Measurements from ENCODE around the gene B4GALT1. TPM values are rescaled to one million over a fixed set of nuclear protein-coding genes. Genes with fewer than 3 reads are reported as not detected.
A peak's percentile ranks its signal among the peaks of the same experiment; 100 is the strongest.

The B4GALT1 gene
- total RNA-seq, result 100 to 1,000 TPM; 106 to 115 TPM
- long read RNA-seq, full-length matches to known transcripts, result 5 of 25 reads
- long read RNA-seq, partial matches to known transcripts, result 2 of 25 reads
- long read RNA-seq, other reads (novel, unspliced or antisense), result 18 of 25 reads

DNA sequence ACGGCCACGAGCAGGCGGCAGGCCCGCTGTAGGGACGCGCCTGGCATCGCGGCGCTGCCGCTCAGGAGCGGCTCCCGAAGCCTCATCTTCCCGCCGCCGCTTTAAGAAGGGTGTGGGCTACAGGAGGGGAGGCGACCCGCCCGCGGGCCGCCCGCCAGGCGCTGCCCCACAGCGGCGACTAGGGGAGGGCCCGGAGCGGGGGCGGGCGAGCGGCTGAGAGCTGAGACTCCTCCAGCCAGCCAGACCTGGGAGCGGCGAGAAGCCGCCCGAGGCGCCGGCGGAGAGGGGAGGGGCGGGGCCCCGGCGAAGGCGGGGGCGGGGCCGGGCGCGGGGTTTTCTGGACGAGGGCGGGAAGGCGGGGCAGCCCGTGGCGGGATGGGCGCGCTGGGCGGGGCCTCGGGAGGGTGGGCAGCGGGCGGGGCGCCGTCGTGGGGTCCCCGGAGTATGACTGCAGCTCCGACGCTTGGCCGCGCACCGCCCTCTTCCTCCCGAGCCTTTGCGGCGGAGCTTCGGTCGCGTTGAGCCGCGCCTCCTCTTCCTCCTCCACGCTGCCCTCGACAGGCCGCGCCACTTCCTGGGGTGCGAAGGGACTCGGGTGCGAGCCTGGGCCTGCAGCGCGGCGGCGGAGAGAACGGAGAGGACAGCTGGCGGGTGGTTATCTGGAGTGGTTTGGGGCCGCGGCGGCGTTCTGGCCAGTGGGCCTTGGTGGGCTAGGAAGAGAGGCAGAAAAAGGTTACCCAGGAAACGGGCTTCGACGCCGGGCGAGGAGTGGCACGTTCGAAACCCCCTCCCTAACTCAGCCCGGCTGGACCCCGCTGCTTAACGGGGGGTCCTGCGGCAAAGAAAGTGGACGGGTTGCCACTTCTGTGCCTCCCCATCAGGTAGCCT lies at the start of gene B4GALT1:
B4GALT1 (minus strand) TSS at position 253 of the 888 bp plus-strand sequence; CDS start at position 86, 167 bp downstream.
- ATAC-seq, result peak; percentile 79
- DNase-seq, result peak; percentile 93 to 97
- intact Hi-C loops (cut with DNase I, micrococcal nuclease), result no loop called here

DNA sequence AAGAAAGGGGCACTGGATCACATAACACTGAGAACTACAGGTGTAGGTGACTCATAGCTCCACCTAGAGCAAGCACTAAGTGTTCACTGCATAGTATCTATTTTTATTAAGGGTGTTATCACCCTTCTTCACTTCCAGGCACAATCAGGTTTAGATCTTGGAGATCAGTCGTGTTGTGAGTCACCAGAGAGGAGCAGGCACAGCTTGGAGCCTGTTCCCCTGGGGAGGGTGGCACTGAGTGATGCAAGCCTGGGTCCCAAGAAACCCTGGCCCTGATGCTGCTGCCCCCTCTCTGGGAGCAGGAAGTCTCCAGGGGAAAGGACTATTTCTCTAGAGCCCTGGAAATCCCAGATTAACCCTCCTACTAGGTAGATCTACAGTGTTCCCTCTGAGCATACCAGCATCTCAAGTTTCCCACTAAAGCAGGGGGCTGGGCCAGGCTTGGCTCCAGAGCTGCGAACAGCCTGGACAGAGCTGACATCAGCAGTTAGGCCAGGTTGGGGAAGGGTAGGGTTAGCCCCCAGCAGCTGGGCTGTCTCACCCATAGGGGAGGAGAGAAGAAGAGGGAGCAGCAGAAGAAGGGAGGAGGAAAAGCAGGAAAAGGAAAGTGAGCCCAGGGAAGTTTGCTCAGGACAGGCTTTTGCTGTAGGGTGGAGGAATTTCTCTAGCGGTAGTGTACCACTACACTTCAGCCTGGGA lies 44.7 kb upstream of the B4GALT1 start:
- intact Hi-C loops (cut with DNase I, micrococcal nuclease), result no loop called here
- ATAC-seq (peak; percentile 87), DNase-seq (peak in 1 of 2 donors; percentile 62)

GRCh38 chr9:33210006-33210715 lies 43.0 kb upstream of the B4GALT1 start:
- DNase-seq (no peak), ATAC-seq (peak; percentile 25)
- intact Hi-C loops (cut with DNase I, micrococcal nuclease), result no loop called here

- DNase-seq (no peak), ATAC-seq (no peak)
- intact Hi-C loops (cut with DNase I, micrococcal nuclease), result no loop called here
These were observed 42.3 kb upstream of the B4GALT1 start for GRCh38 chr9:33209394-33209793.

- ATAC-seq, result peak; percentile 52
- intact Hi-C loops (cut with DNase I, micrococcal nuclease), result no loop called here
- peak; percentile 50 to 62 for DNase-seq
These were observed 35.5 kb upstream of the B4GALT1 start for GRCh38 chr9:33202552-33203201.

GRCh38 chr9:33202018-33202417 lies 34.9 kb upstream of the B4GALT1 start:
- no peak for ATAC-seq
- DNase-seq, result no peak
- intact Hi-C loops (cut with DNase I, micrococcal nuclease), result no loop called here

DNA sequence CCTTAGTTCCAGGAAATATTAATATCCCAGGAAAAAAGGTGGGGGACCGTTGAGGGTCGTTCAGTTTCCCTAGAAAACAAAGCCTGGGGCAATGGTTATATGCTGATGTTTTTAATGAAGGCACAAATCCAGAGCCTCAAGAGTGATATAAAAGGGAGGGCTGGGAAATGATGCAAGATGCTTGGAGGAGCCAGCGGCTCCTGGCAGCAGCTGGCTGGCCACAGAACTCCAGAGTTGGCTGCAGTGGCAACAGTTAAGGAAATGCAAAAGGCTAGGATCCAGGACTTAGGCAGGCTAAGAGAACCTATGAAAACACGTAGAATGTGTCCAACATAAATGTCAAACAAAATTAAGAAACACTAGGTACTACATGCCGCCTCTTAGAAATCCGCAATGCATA lies 31.0 kb upstream of the B4GALT1 start:
- DNase-seq (peak in 1 of 2 donors; percentile 46), ATAC-seq (no peak)
- intact Hi-C loops (cut with DNase I, micrococcal nuclease), result no loop called here

DNA sequence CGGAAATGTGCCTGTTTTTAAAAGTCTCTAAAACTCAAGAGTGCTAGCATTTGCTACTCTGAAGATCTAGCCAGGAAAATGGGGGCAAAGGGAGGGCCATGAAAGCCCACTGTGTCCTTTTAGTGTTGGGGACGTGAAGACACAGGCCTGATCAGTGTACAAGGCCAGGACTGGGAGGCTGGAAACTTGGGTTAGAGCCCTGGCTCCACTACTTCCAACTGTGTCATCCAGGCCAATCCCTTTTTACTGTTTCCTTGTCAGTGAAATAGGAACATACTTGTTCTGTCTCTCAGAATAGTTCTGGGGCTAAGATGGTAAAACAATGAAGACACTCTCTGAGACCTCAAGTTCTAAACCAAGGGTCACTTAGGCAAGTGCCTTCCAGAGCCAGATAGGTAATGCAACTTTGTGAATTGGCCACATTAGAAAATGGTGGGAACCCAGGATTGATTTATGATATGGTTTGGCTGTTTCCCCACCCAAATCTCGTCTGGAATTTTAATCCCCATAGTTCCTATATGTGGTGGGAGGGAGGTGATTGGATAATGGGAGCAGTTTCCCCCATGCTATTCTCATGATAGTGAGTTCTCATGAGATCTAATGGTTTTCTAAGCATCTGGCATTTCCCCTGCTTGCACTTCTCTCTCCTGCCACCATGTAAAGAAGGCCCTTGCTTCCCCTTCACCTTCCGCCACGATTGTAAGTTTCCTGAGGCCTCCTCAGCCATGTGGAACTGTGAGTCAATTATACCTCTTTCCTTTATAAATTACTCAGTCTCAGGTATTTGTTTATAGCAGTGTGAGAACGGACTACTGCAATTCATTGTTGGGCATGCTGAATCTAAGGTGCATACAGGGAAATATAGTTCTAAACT lies 30.4 kb upstream of the B4GALT1 start:
- DNase-seq (no peak), ATAC-seq (no peak)
- intact Hi-C loops (cut with DNase I, micrococcal nuclease), result no loop called here

GRCh38 chr9:33196736-33197135 lies 29.6 kb upstream of the B4GALT1 start:
- ATAC-seq, result no peak
- intact Hi-C loops (cut with DNase I, micrococcal nuclease), result no loop called here
- DNase-seq, result no peak

DNA sequence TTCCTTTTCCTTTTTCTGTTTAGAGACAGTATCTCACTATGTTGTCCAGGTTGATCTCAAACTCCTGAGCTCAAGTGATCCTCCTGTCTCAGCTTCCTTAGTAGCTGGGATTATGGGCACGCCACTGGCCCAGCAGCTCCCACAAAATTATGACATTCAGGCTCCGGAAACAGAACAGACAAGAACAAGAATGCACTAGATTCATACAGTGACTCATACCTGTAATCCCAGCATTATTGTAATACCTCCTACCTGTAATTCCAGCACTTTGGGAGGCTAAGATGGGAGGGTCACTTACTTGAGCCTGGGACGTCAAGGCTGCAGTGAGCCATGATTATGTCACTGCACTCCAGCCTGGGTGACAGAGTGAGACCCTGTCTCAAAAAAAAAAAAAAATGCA lies 26.7 kb upstream of the B4GALT1 start:
- ATAC-seq, result no peak

GRCh38 chr9:33192493-33193255 lies 25.5 kb upstream of the B4GALT1 start:
- ATAC-seq (no peak), DNase-seq (no peak)

More for the DNA sequence above, 26.7 kb upstream of the B4GALT1 start:
- no peak for DNase-seq
- intact Hi-C loops (cut with DNase I, micrococcal nuclease), result no loop called here

GRCh38 chr9:33190021-33190705 lies 23.0 kb upstream of the B4GALT1 start:
- no peak for DNase-seq
- intact Hi-C loops (cut with DNase I, micrococcal nuclease), result no loop called here
- no peak for ATAC-seq

More at GRCh38 chr9:33192493-33193255, 25.5 kb upstream of the B4GALT1 start:
- intact Hi-C loops (cut with DNase I, micrococcal nuclease), result no loop called here

- no peak for DNase-seq
- intact Hi-C loops (cut with DNase I, micrococcal nuclease), result no loop called here
- ATAC-seq, result no peak
These were observed 22.2 kb upstream of the B4GALT1 start for GRCh38 chr9:33189331-33189791.

GRCh38 chr9:33188711-33189110 lies 21.6 kb upstream of the B4GALT1 start:
- no peak for DNase-seq

DNA sequence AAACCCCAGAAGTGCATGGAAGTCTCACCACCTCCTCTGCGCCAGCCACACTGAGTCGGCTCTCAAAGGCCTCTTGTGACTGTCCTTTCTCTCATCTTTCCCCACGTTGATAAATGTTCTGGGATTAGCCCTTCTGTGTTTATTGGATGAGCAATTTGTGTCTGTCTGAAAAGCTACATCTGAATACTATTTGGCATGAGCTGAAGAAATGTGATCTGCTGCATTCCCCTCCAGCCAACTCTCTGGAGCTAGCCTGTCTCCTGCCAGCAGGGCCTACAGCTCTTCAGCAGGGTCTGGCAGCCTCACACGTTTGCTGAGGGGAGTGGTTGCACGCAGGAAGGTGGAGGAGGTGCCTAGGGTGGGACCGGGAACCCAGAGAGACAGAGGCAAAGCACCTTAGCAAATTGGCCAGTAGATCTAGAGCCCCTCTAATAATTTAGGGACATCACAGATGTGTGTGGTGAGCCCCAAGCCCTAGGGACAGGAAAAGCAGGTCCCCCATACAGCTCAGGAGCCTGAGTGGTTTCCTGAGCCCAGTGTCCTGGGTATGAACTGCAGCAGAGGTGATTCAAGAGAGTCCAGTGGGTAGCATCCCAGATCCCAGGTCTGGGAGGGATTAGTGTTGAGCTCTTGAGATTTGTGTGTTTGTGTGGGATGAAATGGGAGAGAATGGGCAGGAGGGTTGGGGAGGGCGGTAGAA lies 20.5 kb upstream of the B4GALT1 start:
- no peak for ATAC-seq
- intact Hi-C loops (cut with DNase I, micrococcal nuclease), result no loop called here
- DNase-seq, result peak in 1 of 2 donors; percentile 44

More at GRCh38 chr9:33188711-33189110, 21.6 kb upstream of the B4GALT1 start:
- ATAC-seq, result no peak
- intact Hi-C loops (cut with DNase I, micrococcal nuclease), result no loop called here
